Measurements from ENCODE around the gene LGALS8.

Gene LGALS8

DNA sequence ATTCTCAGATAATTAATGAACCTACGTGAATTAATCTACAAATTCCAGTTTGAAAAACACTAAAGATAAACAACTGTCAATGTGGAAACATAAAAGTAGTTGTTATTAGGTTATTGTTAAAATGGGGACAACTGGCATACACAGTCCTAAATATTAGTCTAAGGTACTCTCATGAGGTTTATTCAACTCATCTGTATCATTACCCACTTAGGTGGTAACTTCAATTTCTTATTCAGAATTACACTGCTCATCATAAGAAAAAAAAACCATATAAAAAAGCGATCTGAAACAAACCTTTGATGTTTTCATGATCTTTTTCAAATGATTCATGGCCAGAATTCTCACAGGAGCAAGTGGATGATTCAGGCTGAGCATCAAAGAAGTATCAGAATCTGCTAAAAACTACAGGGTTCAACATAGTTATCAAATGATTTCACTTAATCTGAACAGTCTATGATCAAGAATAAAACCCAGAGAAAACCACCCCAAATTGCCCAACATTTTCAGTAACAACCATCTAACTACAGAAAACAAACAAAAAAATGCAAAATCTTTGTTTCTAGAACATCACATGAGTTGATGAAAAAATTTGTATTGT, 66.9 kb downstream of the LGALS8 start:
- TF ChIP-seq, protein P1, sequence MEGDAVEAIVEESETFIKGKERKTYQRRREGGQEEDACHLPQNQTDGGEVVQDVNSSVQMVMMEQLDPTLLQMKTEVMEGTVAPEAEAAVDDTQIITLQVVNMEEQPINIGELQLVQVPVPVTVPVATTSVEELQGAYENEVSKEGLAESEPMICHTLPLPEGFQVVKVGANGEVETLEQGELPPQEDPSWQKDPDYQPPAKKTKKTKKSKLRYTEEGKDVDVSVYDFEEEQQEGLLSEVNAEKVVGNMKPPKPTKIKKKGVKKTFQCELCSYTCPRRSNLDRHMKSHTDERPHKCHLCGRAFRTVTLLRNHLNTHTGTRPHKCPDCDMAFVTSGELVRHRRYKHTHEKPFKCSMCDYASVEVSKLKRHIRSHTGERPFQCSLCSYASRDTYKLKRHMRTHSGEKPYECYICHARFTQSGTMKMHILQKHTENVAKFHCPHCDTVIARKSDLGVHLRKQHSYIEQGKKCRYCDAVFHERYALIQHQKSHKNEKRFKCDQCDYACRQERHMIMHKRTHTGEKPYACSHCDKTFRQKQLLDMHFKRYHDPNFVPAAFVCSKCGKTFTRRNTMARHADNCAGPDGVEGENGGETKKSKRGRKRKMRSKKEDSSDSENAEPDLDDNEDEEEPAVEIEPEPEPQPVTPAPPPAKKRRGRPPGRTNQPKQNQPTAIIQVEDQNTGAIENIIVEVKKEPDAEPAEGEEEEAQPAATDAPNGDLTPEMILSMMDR (IDR thresholded peaks at IDR 0.05; ENCODE audit: insufficient read depth, low read length), result no peak
- TF ChIP-seq POLR2AphosphoS5 (IDR thresholded peaks at IDR 0.05; ENCODE audit: low read depth) (no peak), SPI1 (IDR thresholded peaks at IDR 0.05; ENCODE audit: borderline replicate concordance, low read depth) (no peak)
- DNase-seq (ENCODE audit: low read depth in 1 of 2, low spot score in 1 of 2), result no peak
- Histone ChIP-seq H3K27me3 (ENCODE audit: insufficient read depth, poor library complexity, severe bottlenecking) (no peaks in the 10 kb centered on the region), H3K4me3 (replicated peaks; ENCODE audit: insufficient read depth, low read length) (no peak overlapping the region), H3K27ac (replicated peaks) (no peak overlapping the region)

DNA sequence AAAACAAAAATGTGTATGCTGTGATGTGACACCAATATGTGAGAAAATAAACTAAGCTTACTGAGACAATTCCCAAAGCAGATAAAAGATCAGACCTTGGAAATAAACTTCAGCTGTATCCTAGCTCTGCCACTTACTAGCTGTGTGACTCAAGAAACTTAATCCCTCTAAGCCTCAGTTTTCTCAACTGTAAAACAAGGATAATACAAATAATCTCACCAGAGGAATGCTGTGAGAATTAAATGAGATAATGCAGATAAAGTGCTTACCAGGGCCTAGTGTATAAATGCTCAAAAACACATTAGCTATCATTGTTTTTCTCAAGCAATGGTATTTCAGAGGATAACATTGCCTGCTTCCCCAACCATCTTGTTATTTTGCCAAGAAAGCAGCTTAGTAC, 78.4 kb downstream of the LGALS8 start:
- TF ChIP-seq SPI1 (IDR thresholded peaks at IDR 0.05; ENCODE audit: borderline replicate concordance, low read depth), result no peak
- TF ChIP-seq, protein P2, sequence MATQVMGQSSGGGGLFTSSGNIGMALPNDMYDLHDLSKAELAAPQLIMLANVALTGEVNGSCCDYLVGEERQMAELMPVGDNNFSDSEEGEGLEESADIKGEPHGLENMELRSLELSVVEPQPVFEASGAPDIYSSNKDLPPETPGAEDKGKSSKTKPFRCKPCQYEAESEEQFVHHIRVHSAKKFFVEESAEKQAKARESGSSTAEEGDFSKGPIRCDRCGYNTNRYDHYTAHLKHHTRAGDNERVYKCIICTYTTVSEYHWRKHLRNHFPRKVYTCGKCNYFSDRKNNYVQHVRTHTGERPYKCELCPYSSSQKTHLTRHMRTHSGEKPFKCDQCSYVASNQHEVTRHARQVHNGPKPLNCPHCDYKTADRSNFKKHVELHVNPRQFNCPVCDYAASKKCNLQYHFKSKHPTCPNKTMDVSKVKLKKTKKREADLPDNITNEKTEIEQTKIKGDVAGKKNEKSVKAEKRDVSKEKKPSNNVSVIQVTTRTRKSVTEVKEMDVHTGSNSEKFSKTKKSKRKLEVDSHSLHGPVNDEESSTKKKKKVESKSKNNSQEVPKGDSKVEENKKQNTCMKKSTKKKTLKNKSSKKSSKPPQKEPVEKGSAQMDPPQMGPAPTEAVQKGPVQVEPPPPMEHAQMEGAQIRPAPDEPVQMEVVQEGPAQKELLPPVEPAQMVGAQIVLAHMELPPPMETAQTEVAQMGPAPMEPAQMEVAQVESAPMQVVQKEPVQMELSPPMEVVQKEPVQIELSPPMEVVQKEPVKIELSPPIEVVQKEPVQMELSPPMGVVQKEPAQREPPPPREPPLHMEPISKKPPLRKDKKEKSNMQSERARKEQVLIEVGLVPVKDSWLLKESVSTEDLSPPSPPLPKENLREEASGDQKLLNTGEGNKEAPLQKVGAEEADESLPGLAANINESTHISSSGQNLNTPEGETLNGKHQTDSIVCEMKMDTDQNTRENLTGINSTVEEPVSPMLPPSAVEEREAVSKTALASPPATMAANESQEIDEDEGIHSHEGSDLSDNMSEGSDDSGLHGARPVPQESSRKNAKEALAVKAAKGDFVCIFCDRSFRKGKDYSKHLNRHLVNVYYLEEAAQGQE (IDR thresholded peaks at IDR 0.05; ENCODE audit: insufficient replicate concordance, low read depth), result no peak
- no peak for TF ChIP-seq GABPA (IDR thresholded peaks at IDR 0.05; ENCODE audit: low read depth)
- TF ChIP-seq POLR2AphosphoS5 (IDR thresholded peaks at IDR 0.05; ENCODE audit: low read depth), result no peak
- TF ChIP-seq, protein P1 (IDR thresholded peaks at IDR 0.05; ENCODE audit: insufficient read depth, low read length), result no peak
- no peak overlapping the region for H3K4me3 ChIP-seq (replicated peaks; ENCODE audit: insufficient read depth, low read length)
- H3K27me3 ChIP-seq (ENCODE audit: insufficient read depth, poor library complexity, severe bottlenecking), result no peaks in the 10 kb centered on the region

More for the DNA sequence above, 78.4 kb downstream of the LGALS8 start:
- DNase-seq (ENCODE audit: low read depth in 1 of 2, low spot score in 1 of 2), result no peak
- H3K27ac ChIP-seq (replicated peaks), result no peak overlapping the region

Measured in HL-60 (cell line).